ENCODE results near the gene PLEKHG1. TPM values are rescaled to one million over a fixed set of nuclear protein-coding genes. Genes with fewer than 3 reads are reported as not detected.

PLEKHG1 gene
- total RNA-seq = 1 to 10 TPM; 1.5 to 2.4 TPM
- 11.3 TPM for polyA plus RNA-seq (2013, experiment 1 of 2)
- polyA plus RNA-seq (2013, experiment 2 of 2) = 11.3 TPM
- long read RNA-seq, experiment 1 = 0 reads
- long read RNA-seq, experiment 2, partial matches to known transcripts = 1 of 2 reads
- long read RNA-seq, experiment 2, other reads (novel, unspliced or antisense) = 1 of 2 reads
- long read RNA-seq, experiment 3 = 0 reads
- long read RNA-seq, experiment 4 = 0 reads

DNA sequence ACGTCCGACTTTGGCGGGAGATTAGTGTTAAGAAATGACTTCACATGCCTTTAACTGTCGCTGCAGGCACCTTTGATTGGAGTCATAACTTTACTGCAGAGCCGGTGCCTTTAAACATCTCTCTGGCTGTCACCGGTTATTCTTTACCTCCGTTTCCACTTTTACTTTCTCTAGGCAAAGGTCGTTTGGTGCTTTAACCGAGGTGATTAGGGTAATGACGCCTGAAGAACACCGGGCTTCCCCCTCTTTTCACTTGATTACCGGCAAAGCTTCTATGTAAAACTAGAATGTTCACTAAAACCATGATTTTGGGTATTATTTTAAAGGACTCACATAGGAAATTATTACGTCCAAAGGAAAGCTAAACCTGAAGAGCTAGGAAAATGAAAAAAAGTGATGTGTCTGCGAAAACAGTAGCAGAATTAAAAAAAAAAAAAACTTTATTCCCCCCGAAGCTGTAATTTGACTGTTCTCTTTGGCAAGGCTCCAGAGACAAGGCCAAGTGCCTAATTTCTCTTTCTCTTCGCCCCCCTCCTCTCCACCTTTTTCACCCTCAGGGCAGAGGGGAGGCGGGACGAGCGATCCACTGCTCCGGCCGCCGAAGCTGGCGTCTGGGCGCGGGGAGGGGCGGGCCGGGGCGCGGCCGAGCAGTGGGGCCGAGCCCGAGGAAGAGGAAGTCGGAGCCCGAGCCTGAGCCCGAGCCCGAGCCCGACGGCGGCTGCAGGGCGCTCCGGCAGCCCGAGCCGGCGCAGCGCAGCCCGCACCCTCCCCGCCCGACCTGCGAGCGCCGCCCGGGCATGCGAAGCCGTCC lies at the start of gene PLEKHG1:
PLEKHG1 (plus strand) TSS at position 687 of the 811 bp plus-strand sequence. CDS start 133,797 bp downstream, outside the sequence.
- no peaks in the 10 kb centered on the region for H3K4me1 ChIP-seq (ENCODE audit: control insufficient read depth, insufficient read depth, low read length)
- peak within 1 kb of the TSS; percentile 77 for H3K4me3 ChIP-seq (ENCODE audit: low read length)
- TF ChIP-seq, protein P1, sequence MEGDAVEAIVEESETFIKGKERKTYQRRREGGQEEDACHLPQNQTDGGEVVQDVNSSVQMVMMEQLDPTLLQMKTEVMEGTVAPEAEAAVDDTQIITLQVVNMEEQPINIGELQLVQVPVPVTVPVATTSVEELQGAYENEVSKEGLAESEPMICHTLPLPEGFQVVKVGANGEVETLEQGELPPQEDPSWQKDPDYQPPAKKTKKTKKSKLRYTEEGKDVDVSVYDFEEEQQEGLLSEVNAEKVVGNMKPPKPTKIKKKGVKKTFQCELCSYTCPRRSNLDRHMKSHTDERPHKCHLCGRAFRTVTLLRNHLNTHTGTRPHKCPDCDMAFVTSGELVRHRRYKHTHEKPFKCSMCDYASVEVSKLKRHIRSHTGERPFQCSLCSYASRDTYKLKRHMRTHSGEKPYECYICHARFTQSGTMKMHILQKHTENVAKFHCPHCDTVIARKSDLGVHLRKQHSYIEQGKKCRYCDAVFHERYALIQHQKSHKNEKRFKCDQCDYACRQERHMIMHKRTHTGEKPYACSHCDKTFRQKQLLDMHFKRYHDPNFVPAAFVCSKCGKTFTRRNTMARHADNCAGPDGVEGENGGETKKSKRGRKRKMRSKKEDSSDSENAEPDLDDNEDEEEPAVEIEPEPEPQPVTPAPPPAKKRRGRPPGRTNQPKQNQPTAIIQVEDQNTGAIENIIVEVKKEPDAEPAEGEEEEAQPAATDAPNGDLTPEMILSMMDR (conservative IDR thresholded peaks at IDR 0.05) = no peak
- H3K4me3 Mint-ChIP-seq = peak within 1 kb of the TSS; percentile 79
- H3K36me3 ChIP-seq (ENCODE audit: control insufficient read depth, insufficient read depth, low read length) = no peaks in the 10 kb centered on the region
- peak within 1 kb of the TSS; percentile 71 for H3K27ac Mint-ChIP-seq
- WGBS, 2 experiments (ENCODE audit: insufficient coverage in 1 of 2, insufficient read length in 1 of 2) = 12 to 43% methylated on average over 9 to 54 of the region's 54 CpGs
- H3K4me1 Mint-ChIP-seq = peaks cover 11% of the 10 kb centered on the region
- peak within 1 kb of the TSS; percentile 19 for H3K9ac ChIP-seq (ENCODE audit: extremely low read depth, low read length, poor library complexity, severe bottlenecking)
- no peaks in the 10 kb centered on the region for H3K9me3 ChIP-seq (ENCODE audit: control insufficient read depth, low read length)
- peak within 1 kb of the TSS; percentile 67 for H3K27ac ChIP-seq (ENCODE audit: low read depth, low read length)
- peak; percentile 87 for DNase-seq
- no peaks in the 10 kb centered on the region for H3K9me3 Mint-ChIP-seq
- H3K36me3 Mint-ChIP-seq (ENCODE audit: low read depth) = no peaks in the 10 kb centered on the region
- H3K27me3 Mint-ChIP-seq (ENCODE audit: insufficient read depth) = peaks cover 77% of the 10 kb centered on the region
- peaks cover 67% of the 10 kb centered on the region for H3K27me3 ChIP-seq (ENCODE audit: control insufficient read depth, insufficient read depth, low read length, poor library complexity, severe bottlenecking)

DNA sequence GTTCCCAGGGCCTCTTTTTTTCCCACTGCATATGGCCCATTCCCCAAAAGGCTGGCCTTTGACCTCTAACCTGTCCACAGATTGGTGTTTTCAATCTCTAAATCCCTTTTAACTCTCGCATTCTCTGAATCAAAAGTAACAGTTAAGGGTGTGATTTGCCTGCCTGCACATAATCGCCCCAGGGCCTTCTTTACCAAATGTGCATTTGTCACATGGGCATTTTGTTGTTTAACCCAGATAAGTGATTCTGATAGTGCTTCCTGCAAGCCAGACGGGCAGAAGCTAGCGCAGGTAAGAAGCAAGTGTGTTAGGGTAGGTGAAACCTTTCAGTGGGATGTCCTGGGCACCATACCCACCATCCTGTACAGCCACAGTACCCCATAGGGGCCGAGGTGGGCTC lies 49.4 kb upstream of the PLEKHG1 start:
- Histone ChIP-seq H3K4me1 (ENCODE audit: control insufficient read depth, insufficient read depth, low read length) (no peaks in the 10 kb centered on the region), H3K9ac (ENCODE audit: extremely low read depth, low read length, poor library complexity, severe bottlenecking) (no peak overlapping the region), H3K4me3 (ENCODE audit: low read length) (no peak overlapping the region), H3K36me3 (ENCODE audit: control insufficient read depth, insufficient read depth, low read length) (no peaks in the 10 kb centered on the region), H3K9me3 (ENCODE audit: control insufficient read depth, low read length) (no peaks in the 10 kb centered on the region), H3K27ac (ENCODE audit: low read depth, low read length) (no peak overlapping the region), H3K27me3 (ENCODE audit: control insufficient read depth, insufficient read depth, low read length, poor library complexity, severe bottlenecking) (no peaks in the 10 kb centered on the region)
- H3K36me3 Mint-ChIP-seq (ENCODE audit: low read depth) = no peaks in the 10 kb centered on the region
- 92 to 93% methylated on average over 2 to 5 of the region's 5 CpGs for WGBS, 2 experiments (ENCODE audit: insufficient coverage in 1 of 2, insufficient read length in 1 of 2)
- H3K4me1 Mint-ChIP-seq = peaks cover 2% of the 10 kb centered on the region
- H3K9me3 Mint-ChIP-seq = peaks cover 4% of the 10 kb centered on the region
- H3K4me3 Mint-ChIP-seq = no peak overlapping the region
- no peak overlapping the region for H3K27ac Mint-ChIP-seq
- no peak for DNase-seq
- TF ChIP-seq, protein P1 (conservative IDR thresholded peaks at IDR 0.05) = no peak
- no peaks in the 10 kb centered on the region for H3K27me3 Mint-ChIP-seq (ENCODE audit: insufficient read depth)

DNA sequence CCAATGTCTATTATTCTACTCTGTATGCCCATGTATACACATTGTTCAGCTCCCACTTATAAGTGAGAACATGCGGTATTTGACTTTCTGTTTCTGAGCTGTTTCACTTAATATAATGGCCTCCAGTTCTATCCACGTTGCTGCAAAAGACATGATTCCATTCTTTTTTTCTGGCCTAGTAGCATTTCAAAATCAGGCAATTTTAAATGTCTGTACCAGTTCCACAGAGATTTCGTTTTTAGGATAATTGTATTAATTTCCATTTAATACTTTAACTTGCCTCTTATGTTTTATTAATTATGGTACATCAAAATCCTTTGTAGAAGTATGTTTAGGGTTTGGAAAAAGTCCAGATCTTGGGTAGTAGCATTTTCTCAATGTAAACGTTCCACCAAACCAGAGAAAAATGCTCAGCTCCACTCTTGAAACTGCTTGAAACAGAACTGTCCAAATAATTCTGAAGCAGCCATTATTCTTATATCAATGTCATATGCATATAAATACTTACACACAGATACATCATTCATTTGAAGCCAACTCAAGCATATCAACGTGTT lies 42.6 kb upstream of the PLEKHG1 start:
- no peaks in the 10 kb centered on the region for H3K4me1 ChIP-seq (ENCODE audit: control insufficient read depth, insufficient read depth, low read length)
- Mint-ChIP-seq H3K36me3 (ENCODE audit: low read depth) (no peaks in the 10 kb centered on the region), H3K4me3 (no peak overlapping the region), H3K27me3 (ENCODE audit: insufficient read depth) (no peaks in the 10 kb centered on the region), H3K9me3 (peaks cover 4% of the 10 kb centered on the region), H3K27ac (no peak overlapping the region), H3K4me1 (no peaks in the 10 kb centered on the region)
- H3K27ac ChIP-seq (ENCODE audit: low read depth, low read length) = no peak overlapping the region
- H3K36me3 ChIP-seq (ENCODE audit: control insufficient read depth, insufficient read depth, low read length) = no peaks in the 10 kb centered on the region
- no peaks in the 10 kb centered on the region for H3K27me3 ChIP-seq (ENCODE audit: control insufficient read depth, insufficient read depth, low read length, poor library complexity, severe bottlenecking)
- WGBS, 2 experiments (ENCODE audit: insufficient coverage in 1 of 2, insufficient read length in 1 of 2) = 84 to 92% methylated on average over 4 to 5 of the region's 5 CpGs
- H3K4me3 ChIP-seq (ENCODE audit: low read length) = no peak overlapping the region
- no peaks in the 10 kb centered on the region for H3K9me3 ChIP-seq (ENCODE audit: control insufficient read depth, low read length)
- no peak overlapping the region for H3K9ac ChIP-seq (ENCODE audit: extremely low read depth, low read length, poor library complexity, severe bottlenecking)
- TF ChIP-seq, protein P1 (conservative IDR thresholded peaks at IDR 0.05) = no peak
- no peak for DNase-seq
